ENCODE measurements around the gene COMMD7.

COMMD7 gene

GRCh38 chr20:32779500-32780211 lies 36.4 kb upstream of the COMMD7 start:
- H3K36me3 ChIP-seq (ENCODE audit: control insufficient read depth, insufficient read depth, low read length): no peaks in the 10 kb centered on the region
- DNase-seq (ENCODE audit: extremely low read depth, insufficient read length): no peak
- no peak overlapping the region for H3K4me3 ChIP-seq (replicated peaks; ENCODE audit: low read depth, low read length)
- H3K27me3 ChIP-seq (replicated peaks; ENCODE audit: control insufficient read depth, insufficient read depth, low read length): no peaks in the 10 kb centered on the region
- TF ChIP-seq, protein P1, sequence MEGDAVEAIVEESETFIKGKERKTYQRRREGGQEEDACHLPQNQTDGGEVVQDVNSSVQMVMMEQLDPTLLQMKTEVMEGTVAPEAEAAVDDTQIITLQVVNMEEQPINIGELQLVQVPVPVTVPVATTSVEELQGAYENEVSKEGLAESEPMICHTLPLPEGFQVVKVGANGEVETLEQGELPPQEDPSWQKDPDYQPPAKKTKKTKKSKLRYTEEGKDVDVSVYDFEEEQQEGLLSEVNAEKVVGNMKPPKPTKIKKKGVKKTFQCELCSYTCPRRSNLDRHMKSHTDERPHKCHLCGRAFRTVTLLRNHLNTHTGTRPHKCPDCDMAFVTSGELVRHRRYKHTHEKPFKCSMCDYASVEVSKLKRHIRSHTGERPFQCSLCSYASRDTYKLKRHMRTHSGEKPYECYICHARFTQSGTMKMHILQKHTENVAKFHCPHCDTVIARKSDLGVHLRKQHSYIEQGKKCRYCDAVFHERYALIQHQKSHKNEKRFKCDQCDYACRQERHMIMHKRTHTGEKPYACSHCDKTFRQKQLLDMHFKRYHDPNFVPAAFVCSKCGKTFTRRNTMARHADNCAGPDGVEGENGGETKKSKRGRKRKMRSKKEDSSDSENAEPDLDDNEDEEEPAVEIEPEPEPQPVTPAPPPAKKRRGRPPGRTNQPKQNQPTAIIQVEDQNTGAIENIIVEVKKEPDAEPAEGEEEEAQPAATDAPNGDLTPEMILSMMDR (IDR thresholded peaks at IDR 0.05; ENCODE audit: insufficient read depth, low read length, poor library complexity, severe bottlenecking): peak; percentile 9

DNA sequence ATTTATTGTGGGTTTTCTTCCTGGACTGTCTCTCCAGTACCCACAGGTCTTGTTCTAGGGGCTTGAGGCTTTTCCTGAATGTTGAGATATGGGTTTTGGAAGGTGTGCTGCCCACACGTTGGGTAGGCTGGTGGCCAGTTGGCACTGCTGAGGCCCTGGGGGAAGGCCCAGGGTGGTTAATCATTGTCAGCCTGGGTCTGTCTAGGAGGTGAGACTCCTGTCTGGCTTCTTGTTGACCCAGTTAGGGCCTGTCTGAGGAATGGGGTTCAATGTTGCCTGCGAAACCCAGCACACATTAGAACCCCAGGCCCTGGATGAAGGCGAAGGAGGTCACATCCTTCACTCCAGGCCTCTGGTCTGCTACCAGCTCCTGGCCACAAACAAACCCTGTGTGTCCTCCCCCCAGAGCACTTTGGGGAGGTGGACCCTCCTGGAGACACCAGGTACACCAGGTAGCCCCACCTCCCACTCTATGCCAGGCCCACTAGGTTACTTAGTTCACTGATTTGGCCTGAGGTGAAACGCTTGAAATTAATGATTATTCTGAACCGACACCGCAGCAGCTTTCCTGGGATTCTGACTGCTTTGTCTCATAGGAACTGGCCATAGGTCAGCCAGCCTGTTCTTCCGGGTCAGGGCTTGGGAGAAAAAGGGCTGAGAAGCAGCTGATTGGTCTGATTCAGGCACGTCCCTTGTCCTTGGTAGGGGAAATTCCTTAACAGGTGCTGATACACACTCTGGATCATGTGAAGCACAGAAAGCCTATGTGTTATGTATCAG lies 34.1 kb upstream of the COMMD7 start:
- no peak overlapping the region for H3K4me3 ChIP-seq (replicated peaks; ENCODE audit: low read depth, low read length)
- DNase-seq (ENCODE audit: extremely low read depth, insufficient read length): no peak
- TF ChIP-seq, protein P1 (IDR thresholded peaks at IDR 0.05; ENCODE audit: insufficient read depth, low read length, poor library complexity, severe bottlenecking): no peak
- H3K27me3 ChIP-seq (replicated peaks; ENCODE audit: control insufficient read depth, insufficient read depth, low read length): no peaks in the 10 kb centered on the region
- H3K36me3 ChIP-seq (ENCODE audit: control insufficient read depth, insufficient read depth, low read length): no peaks in the 10 kb centered on the region

DNA sequence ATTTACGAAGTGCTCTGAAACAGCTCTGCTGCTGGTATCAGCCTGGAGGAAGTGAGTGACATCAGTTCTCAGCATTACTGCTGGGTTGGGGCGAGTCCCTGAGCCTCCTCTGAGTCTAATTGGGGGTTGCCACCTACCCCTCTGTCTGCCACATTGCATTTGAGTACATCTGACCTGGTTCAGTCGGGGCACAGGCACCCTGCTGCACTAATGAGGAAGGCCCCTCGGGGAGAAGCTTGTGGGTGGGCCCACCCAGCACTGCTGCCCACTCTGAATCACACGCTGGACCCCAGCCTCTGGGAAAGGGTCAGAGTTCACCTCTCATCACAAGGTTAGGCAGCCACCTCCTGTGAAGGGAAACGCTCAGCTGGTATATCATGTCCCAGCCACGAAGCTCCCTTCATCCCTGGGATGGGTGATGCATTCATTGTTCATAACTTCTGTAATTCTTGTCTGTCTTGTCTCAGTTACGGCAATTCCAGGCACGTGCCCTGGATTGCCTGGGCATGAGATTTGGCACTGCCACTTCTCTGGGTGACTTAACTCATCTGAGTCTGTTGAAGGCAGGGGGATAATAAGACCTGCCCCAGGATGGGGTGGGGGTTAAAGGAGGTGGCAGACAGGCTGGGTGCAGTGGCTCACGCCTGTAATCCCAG lies 32.2 kb upstream of the COMMD7 start:
- Histone ChIP-seq H3K36me3 (ENCODE audit: control insufficient read depth, insufficient read depth, low read length) (no peaks in the 10 kb centered on the region), H3K4me3 (replicated peaks; ENCODE audit: low read depth, low read length) (no peak overlapping the region), H3K27me3 (replicated peaks; ENCODE audit: control insufficient read depth, insufficient read depth, low read length) (no peaks in the 10 kb centered on the region)
- TF ChIP-seq, protein P1 (IDR thresholded peaks at IDR 0.05; ENCODE audit: insufficient read depth, low read length, poor library complexity, severe bottlenecking): no peak
- no peak for DNase-seq (ENCODE audit: extremely low read depth, insufficient read length)

- H3K4me3 ChIP-seq (replicated peaks; ENCODE audit: low read depth, low read length): no peak overlapping the region
- no peak for DNase-seq (ENCODE audit: extremely low read depth, insufficient read length)
- TF ChIP-seq, protein P1 (IDR thresholded peaks at IDR 0.05; ENCODE audit: insufficient read depth, low read length, poor library complexity, severe bottlenecking): no peak
- no peaks in the 10 kb centered on the region for H3K27me3 ChIP-seq (replicated peaks; ENCODE audit: control insufficient read depth, insufficient read depth, low read length)
- no peaks in the 10 kb centered on the region for H3K36me3 ChIP-seq (ENCODE audit: control insufficient read depth, insufficient read depth, low read length)
Measured at GRCh38 chr20:32773855-32774254, 30.6 kb upstream of the COMMD7 start.

- TF ChIP-seq, protein P1 (IDR thresholded peaks at IDR 0.05; ENCODE audit: insufficient read depth, low read length, poor library complexity, severe bottlenecking): no peak
- Histone ChIP-seq H3K36me3 (ENCODE audit: control insufficient read depth, insufficient read depth, low read length) (no peaks in the 10 kb centered on the region), H3K27me3 (replicated peaks; ENCODE audit: control insufficient read depth, insufficient read depth, low read length) (no peaks in the 10 kb centered on the region), H3K4me3 (replicated peaks; ENCODE audit: low read depth, low read length) (no peak overlapping the region)
- no peak for DNase-seq (ENCODE audit: extremely low read depth, insufficient read length)
Measured at GRCh38 chr20:32773223-32773622, 30.0 kb upstream of the COMMD7 start.

Data from GM06990 (cell line).